ENCODE results near the gene DDB1. TPM values are rescaled to one million over a fixed set of nuclear protein-coding genes. Genes with fewer than 3 reads are reported as not detected.
A peak's percentile ranks its signal among the peaks of the same experiment; 100 is the strongest.

Gene DDB1
- total and polyA plus RNA-seq, 9 of the 15 experiments (the other 6 are each of a cell fraction or from before 2014, with no cell fraction given), result 172 to 361 (median 266) TPM

- TF ChIP-seq CHAMP1 (IDR thresholded peaks at IDR 0.05) (no peak), ZNF253 (CRISPR knock-in tag; conservative IDR thresholded peaks at IDR 0.05) (no peak), ILK (tag; IDR thresholded peaks at IDR 0.05; ENCODE audit: borderline replicate concordance, low read depth) (no peak), ZNF507 (tag; conservative IDR thresholded peaks at IDR 0.05) (no peak), ZFP30 (CRISPR knock-in tag; IDR thresholded peaks at IDR 0.05; ENCODE audit: borderline replicate concordance) (no peak), MTA2 (IDR thresholded peaks at IDR 0.05; ENCODE audit: low read depth) (no peak), CBX8 (IDR thresholded peaks at IDR 0.05; ENCODE audit: borderline replicate concordance, extremely low read depth, low read depth, low read length, poor library complexity, severe bottlenecking) (no peak), TAF1 (IDR thresholded peaks at IDR 0.05; ENCODE audit: control insufficient read depth, extremely low read depth, insufficient read depth, low read length, severe bottlenecking) (peak; percentile 71), THAP7 (CRISPR knock-in tag; IDR thresholded peaks at IDR 0.05) (no peak), E2F1 (CRISPR knock-in tag; IDR thresholded peaks at IDR 0.05) (peak; percentile 91), ARID2 (IDR thresholded peaks at IDR 0.05) (no peak), RNF219 (CRISPR knock-in tag; IDR thresholded peaks at IDR 0.05) (no peak), TGIF2 (CRISPR knock-in tag; IDR thresholded peaks at IDR 0.05) (no peak), POLR2AphosphoS5 (IDR thresholded peaks at IDR 0.05; ENCODE audit: control insufficient read depth, insufficient read depth, low read depth, low read length) (peak; percentile 21; the same call in 1 of the 2 replicates), DNMT1 (IDR thresholded peaks at IDR 0.05) (no peak), CSDE1 (IDR thresholded peaks at IDR 0.05) (no peak), MEIS2 (IDR thresholded peaks at IDR 0.05; ENCODE audit: partially characterized antibody) (peak; percentile 86), GTF2B (IDR thresholded peaks at IDR 0.05; ENCODE audit: extremely low read depth, insufficient read length) (peak; percentile 72), ZC3H4 (CRISPR knock-in tag; IDR thresholded peaks at IDR 0.05; ENCODE audit: borderline replicate concordance) (no peak)
Measured at GRCh38 chr11:61361741-61362541, 29.0 kb upstream of the DDB1 start, which contains the start of the genes CYB561A3 and TMEM138 (continued).
